HAP-1 (cell line): ENCODE results near the gene TPST1.
A peak's percentile ranks its signal among the peaks of the same experiment; 100 is the strongest.
"Not testable (repeated sequence)": the region's sequence is repeated elsewhere in the genome, so short reads cannot be mapped to it uniquely, and the experiment has no call there.

ENCODE experiments used
- DNase-seq, 2 experiments: peaks; one replicate each; pipeline ENCODE4 v3.0.0-alpha.2; 2016 to 2020; ENCODE audit warnings: low spot score in 2 of 2
- H3K27me3 ChIP-seq: fragments of 250-450 bp; sonication (Bioruptor Pico); 2 replicates; pipeline ENCODE4 v1.5.1; 2020; ENCODE audit warnings: low read depth, mild to moderate bottlenecking, moderate library complexity
- H3K36me3 ChIP-seq: fragments of 250-450 bp; sonication (Bioruptor Pico); replicated peaks from 2 replicates; pipeline ENCODE4 v1.5.1; 2020; ENCODE audit warnings: mild to moderate bottlenecking
- H3K4me1 ChIP-seq: fragments of 250-450 bp; sonication (Bioruptor Pico); 2 replicates; pipeline ENCODE4 v1.5.1; 2020; ENCODE audit warnings: mild to moderate bottlenecking
- H3K4me3 ChIP-seq: fragments of 250-450 bp; sonication (Bioruptor Pico); 2 replicates; pipeline ENCODE4 v1.5.1; 2020; ENCODE audit warnings: mild to moderate bottlenecking, moderate library complexity
- H3K9me3 ChIP-seq: fragments of 250-450 bp; sonication (Bioruptor Pico); 2 replicates; pipeline ENCODE4 v1.5.1; 2020; ENCODE audit warnings: mild to moderate bottlenecking, moderate library complexity
- in situ Hi-C: fragments of 300-500 bp; cut with MboI; formaldehyde crosslinking; loops from 3 replicates; pipeline ENCODE4 v1.14.3; 2020; ENCODE audit warnings: low sequenced_read_pairs, inconsistent platforms, mixed read lengths

The TPST1 gene

GRCh38 chr7:66202441-66202840, 2.7 kb upstream of the TPST1 start:
- Histone ChIP-seq H3K36me3 (no peaks in the 10 kb centered on the region), H3K27me3 (no peaks in the 10 kb centered on the region), H3K9me3 (no peaks in the 10 kb centered on the region), H3K4me1 (peaks cover 18% of the 10 kb centered on the region), H3K4me3 (no peak overlapping the region)
- no peak for DNase-seq
- in situ Hi-C loops = no loop called here

GRCh38 chr7:66205741-66206090, 582 bp downstream of the TPST1 start:
- H3K36me3 ChIP-seq = no peaks in the 10 kb centered on the region; the same call in 1 of the 2 replicates
- peak overlapping the region; percentile 92 for H3K4me3 ChIP-seq
- peak in 1 of 2 experiments; percentile 31 for DNase-seq
- in situ Hi-C loops = no loop called here
- H3K4me1 ChIP-seq = peaks cover 22% of the 10 kb centered on the region
- no peaks in the 10 kb centered on the region for H3K27me3 ChIP-seq
- H3K9me3 ChIP-seq = no peaks in the 10 kb centered on the region

- in situ Hi-C loops = no loop called here
- H3K4me1 ChIP-seq = peaks cover 22% of the 10 kb centered on the region
- peak overlapping the region; percentile 92 for H3K4me3 ChIP-seq
- peak in 1 of 2 experiments; percentile 26 for DNase-seq
- no peaks in the 10 kb centered on the region for H3K27me3 ChIP-seq
- H3K36me3 ChIP-seq = no peaks in the 10 kb centered on the region; the same call in 1 of the 2 replicates
- H3K9me3 ChIP-seq = no peaks in the 10 kb centered on the region
Observed at GRCh38 chr7:66206119-66206933, 1.2 kb downstream of the TPST1 start.

GRCh38 chr7:66206934-66207240, 1.8 kb downstream of the TPST1 start:
- Histone ChIP-seq H3K9me3 (no peaks in the 10 kb centered on the region), H3K36me3 (no peaks in the 10 kb centered on the region; the same call in 1 of the 2 replicates), H3K27me3 (no peaks in the 10 kb centered on the region), H3K4me3 (peak overlapping the region; percentile 92), H3K4me1 (peaks cover 22% of the 10 kb centered on the region)
- no peak for DNase-seq
- in situ Hi-C loops = no loop called here

- Histone ChIP-seq H3K4me1 (peaks cover 22% of the 10 kb centered on the region), H3K27me3 (no peaks in the 10 kb centered on the region), H3K4me3 (no peak overlapping the region), H3K9me3 (no peaks in the 10 kb centered on the region), H3K36me3 (no peaks in the 10 kb centered on the region; the same call in 1 of the 2 replicates)
- no peak for DNase-seq
- in situ Hi-C loops = no loop called here
Observed at GRCh38 chr7:66207540-66207939, 2.4 kb downstream of the TPST1 start.

GRCh38 chr7:66211429-66211828, 6.3 kb downstream of the TPST1 start:
- no peaks in the 10 kb centered on the region for H3K27me3 ChIP-seq
- no peaks in the 10 kb centered on the region for H3K9me3 ChIP-seq
- in situ Hi-C loops = no loop called here
- DNase-seq = no peak
- H3K36me3 ChIP-seq = no peaks in the 10 kb centered on the region; the same call in 1 of the 2 replicates
- peaks cover 18% of the 10 kb centered on the region for H3K4me1 ChIP-seq
- no peak overlapping the region for H3K4me3 ChIP-seq

GRCh38 chr7:66213637-66214036, 8.5 kb downstream of the TPST1 start:
- no peaks in the 10 kb centered on the region for H3K9me3 ChIP-seq
- no peak overlapping the region for H3K4me3 ChIP-seq
- no peaks in the 10 kb centered on the region; the same call in 1 of the 2 replicates for H3K36me3 ChIP-seq
- no peaks in the 10 kb centered on the region for H3K27me3 ChIP-seq
- in situ Hi-C loops = no loop called here
- no peak for DNase-seq
- H3K4me1 ChIP-seq = peaks cover 4% of the 10 kb centered on the region; the same call in 1 of the 2 replicates

GRCh38 chr7:66216687-66217086, 11.6 kb downstream of the TPST1 start:
- Histone ChIP-seq H3K4me3 (no peak overlapping the region), H3K27me3 (no peaks in the 10 kb centered on the region)
- in situ Hi-C loops = no loop called here

GRCh38 chr7:66219805-66220204, 14.7 kb downstream of the TPST1 start:
- H3K4me3 ChIP-seq = no peak overlapping the region
- no peaks in the 10 kb centered on the region for H3K27me3 ChIP-seq
- DNase-seq = no peak
- H3K9me3 ChIP-seq = no peaks in the 10 kb centered on the region
- no peaks in the 10 kb centered on the region for H3K4me1 ChIP-seq
- no peaks in the 10 kb centered on the region for H3K36me3 ChIP-seq
- in situ Hi-C loops = no loop called here

More at GRCh38 chr7:66216687-66217086, 11.6 kb downstream of the TPST1 start:
- Histone ChIP-seq H3K36me3 (no peaks in the 10 kb centered on the region), H3K9me3 (no peaks in the 10 kb centered on the region), H3K4me1 (peaks cover 4% of the 10 kb centered on the region; the same call in 1 of the 2 replicates)
- no peak for DNase-seq

GRCh38 chr7:66221442-66221841, 16.3 kb downstream of the TPST1 start:
- no peaks in the 10 kb centered on the region for H3K27me3 ChIP-seq
- no peak overlapping the region for H3K4me3 ChIP-seq
- H3K36me3 ChIP-seq = no peaks in the 10 kb centered on the region; the same call in 1 of the 2 replicates
- in situ Hi-C loops = no loop called here
- no peak for DNase-seq
- no peaks in the 10 kb centered on the region for H3K4me1 ChIP-seq
- H3K9me3 ChIP-seq = no peaks in the 10 kb centered on the region

- Histone ChIP-seq H3K9me3 (peaks cover 4% of the 10 kb centered on the region; the same call in 1 of the 2 replicates), H3K27me3 (no peaks in the 10 kb centered on the region), H3K36me3 (no peaks in the 10 kb centered on the region; the same call in none of the 2 replicates), H3K4me1 (no peaks in the 10 kb centered on the region), H3K4me3 (no peak overlapping the region)
- in situ Hi-C loops = no loop called here
- no peak for DNase-seq
Observed at GRCh38 chr7:66227808-66228207, 22.7 kb downstream of the TPST1 start.

- H3K4me3 ChIP-seq, in situ Hi-C loops, H3K36me3 ChIP-seq, H3K9me3 ChIP-seq, H3K4me1 ChIP-seq, DNase-seq, H3K27me3 ChIP-seq: not testable (repeated sequence)
Observed at GRCh38 chr7:66231326-66232216, 26.4 kb downstream of the TPST1 start.

GRCh38 chr7:66233638-66234037, 28.5 kb downstream of the TPST1 start:
- no peaks in the 10 kb centered on the region for H3K4me1 ChIP-seq
- H3K36me3 ChIP-seq = no peaks in the 10 kb centered on the region; the same call in 1 of the 2 replicates
- no peaks in the 10 kb centered on the region for H3K27me3 ChIP-seq
- no peak for DNase-seq
- in situ Hi-C loops = no loop called here
- peaks cover 5% of the 10 kb centered on the region; the same call in 1 of the 2 replicates for H3K9me3 ChIP-seq
- H3K4me3 ChIP-seq = no peak overlapping the region
